HL-60 (cell line): ENCODE measurements around the gene TUBGCP6.

Experiments
- DNase-seq, 2 experiments: peaks; one replicate each; pipeline ENCODE4 v3.0.0-alpha.2; 2010 to 2020; ENCODE audit warnings: low read depth in 1 of 2, low spot score in 1 of 2
- H3K27ac ChIP-seq: fragments of 250-450 bp; sonication (Bioruptor Pico); replicated peaks from 2 replicates; pipeline ENCODE4 v1.5.1; 2020; ENCODE audit warnings: mild to moderate bottlenecking, moderate library complexity
- H3K27me3 ChIP-seq: fragments of 250-450 bp; sonication (Bioruptor Pico); 2 replicates; pipeline ENCODE4 v1.5.1; 2021; ENCODE audit warnings: mild to moderate bottlenecking, moderate library complexity; ENCODE audit not compliant: insufficient read depth, poor library complexity, severe bottlenecking
- H3K4me3 ChIP-seq: replicated peaks from 2 replicates; pipeline ENCODE4 v1.5.1; 2011; ENCODE audit warnings: mild to moderate bottlenecking, control low read depth, low read length; ENCODE audit not compliant: insufficient read depth
- CTCF ChIP-seq: IDR thresholded peaks from one replicate; pipeline ENCODE4 v1.5.1; 2011; ENCODE audit warnings: low read length, control low read depth, inconsistent platforms; ENCODE audit not compliant: insufficient read depth
- GABPA ChIP-seq: IDR thresholded peaks from 2 replicates; pipeline ENCODE4 v1.6.1; 2012; ENCODE audit warnings: low read depth
- POLR2AphosphoS5 ChIP-seq: IDR thresholded peaks from 2 replicates; pipeline ENCODE4 v1.6.1; 2012; ENCODE audit warnings: low read depth
- REST ChIP-seq: IDR thresholded peaks from 2 replicates; pipeline ENCODE4 v1.6.1; 2012; ENCODE audit warnings: low read depth; ENCODE audit not compliant: insufficient replicate concordance
- SPI1 ChIP-seq: IDR thresholded peaks from 2 replicates; pipeline ENCODE4 v1.6.1; 2012; ENCODE audit warnings: low read depth, mild to moderate bottlenecking, borderline replicate concordance

The TUBGCP6 gene

DNA sequence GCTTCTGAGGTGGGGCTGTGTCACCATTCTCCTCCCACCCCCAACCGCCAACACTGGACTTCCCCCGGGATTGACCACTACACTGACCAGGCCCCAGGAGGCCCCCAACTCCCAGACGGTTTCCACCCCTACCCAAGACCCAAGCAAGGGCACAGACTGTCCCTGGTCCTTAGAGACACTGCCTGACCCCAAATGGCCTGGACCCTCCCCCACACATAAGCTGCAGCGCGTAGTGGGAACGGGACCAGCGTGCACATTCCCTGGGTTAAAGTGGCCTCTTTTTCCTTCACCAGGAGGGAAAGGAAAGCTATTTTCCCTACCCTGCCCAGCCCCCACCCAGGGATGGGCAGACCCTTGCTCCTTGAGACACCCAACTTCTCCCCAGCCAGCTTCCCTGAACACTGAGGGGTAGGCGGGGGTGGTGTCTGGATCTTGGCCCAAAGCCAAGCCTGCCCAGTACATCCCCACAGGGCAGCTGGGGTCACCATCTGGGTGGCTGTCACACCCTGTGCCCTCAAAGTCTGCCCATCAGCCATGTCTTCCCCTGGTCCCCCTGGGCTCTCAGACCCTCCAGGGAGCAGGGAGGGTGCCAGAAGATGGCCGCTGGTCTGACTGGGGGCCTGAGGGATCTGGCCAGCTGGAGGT lies 18.3 kb upstream of the TUBGCP6 start:
- Histone ChIP-seq H3K27me3 (peaks cover 2% of the 10 kb centered on the region), H3K27ac (no peak overlapping the region), H3K4me3 (no peak overlapping the region)
- DNase-seq: no peak
- TF ChIP-seq POLR2AphosphoS5: no peak
- TF ChIP-seq SPI1: no peak
- no peak for TF ChIP-seq GABPA
- no peak for TF ChIP-seq REST
- TF ChIP-seq CTCF: no peak

- DNase-seq: no peak
- H3K4me3 ChIP-seq: no peak overlapping the region
- no peak overlapping the region for H3K27ac ChIP-seq
Observed at GRCh38 chr22:50262460-50262911, 17.7 kb upstream of the TUBGCP6 start.

More at GRCh38 chr22:50262460-50262911, 17.7 kb upstream of the TUBGCP6 start:
- no peaks in the 10 kb centered on the region for H3K27me3 ChIP-seq
- TF ChIP-seq CTCF (no peak), POLR2AphosphoS5 (no peak), SPI1 (no peak), REST (no peak), GABPA (no peak)
